SH-SY5Y (cell line): ENCODE data around the gene KAT2B.

Source experiments
- GATA2 ChIP-seq: IDR thresholded peaks from 2 replicates; pipeline ENCODE4 v1.6.1; 2011; ENCODE audit warnings: mild to moderate bottlenecking, low read depth, low read length
- GATA3 ChIP-seq: IDR thresholded peaks from 2 replicates; pipeline ENCODE4 v1.6.1; 2011; ENCODE audit warnings: low read depth, mild to moderate bottlenecking, low read length, moderate library complexity

GRCh38 chr3:20103731-20104130, 63.5 kb downstream of the KAT2B start:
- TF ChIP-seq GATA2 (no peak), GATA3 (no peak)
